ENCODE results near the gene TUBA8. TPM values are rescaled to one million over a fixed set of nuclear protein-coding genes. Genes with fewer than 3 reads are reported as not detected.
A peak's percentile ranks its signal among the peaks of the same experiment; 100 is the strongest.
"Not testable (repeated sequence)": the region's sequence is repeated elsewhere in the genome, so short reads cannot be mapped to it uniquely, and the experiment has no call there.

The TUBA8 gene
- total and polyA plus RNA-seq, 7 experiments from 2014 or later = 0.33 to 3.5 (median 3.1) TPM

GRCh38 chr22:18146389-18146753 lies 35.8 kb downstream of the TUBA8 start:
- peaks cover 0 to 15% (median 6%) of the 10 kb centered on the region in 5 donors for H3K36me3 Mint-ChIP-seq
- peaks cover 22 to 41% (median 28%) of the 10 kb centered on the region in 7 donors for H3K4me1 Mint-ChIP-seq
- H3K9me3 ChIP-seq (ENCODE audit: control insufficient read depth in 2 of 3, low read length in 3 of 3) = no peaks in the 10 kb centered on the region
- peak overlapping the region in 1 of 10 donors; percentile 49 for H3K4me3 Mint-ChIP-seq
- H3K27ac ChIP-seq (ENCODE audit: low read depth, low read length) = no peak overlapping the region
- intact Hi-C loops (cut with micrococcal nuclease) = no loop called here
- ChIA-PET CTCF (no interaction called here), POLR2A (no interaction called here)
- ATAC-seq = no peak
- H3K9me3 Mint-ChIP-seq = peaks cover 0 to under 1% (median 0%) of the 10 kb centered on the region in 11 donors
- peaks cover 9 to 21% of the 10 kb centered on the region in 2 donors for H3K4me1 ChIP-seq (ENCODE audit: control insufficient read depth in 2 of 2, insufficient read depth in 2 of 2, low read length in 2 of 2)
- no peaks in the 10 kb centered on the region for H3K27me3 Mint-ChIP-seq
- H3K27me3 ChIP-seq (ENCODE audit: control insufficient read depth in 2 of 2, insufficient read depth in 2 of 2, low read length in 2 of 2) = no peaks in the 10 kb centered on the region
- no peak for DNase-seq
- H3K36me3 ChIP-seq (ENCODE audit: control insufficient read depth in 2 of 3, insufficient read depth in 3 of 3, low read length in 3 of 3) = no peaks in the 10 kb centered on the region
- no peak overlapping the region for H3K27ac Mint-ChIP-seq
- no peak overlapping the region for H3K4me3 ChIP-seq (ENCODE audit: low read length)

- intact Hi-C loops (cut with micrococcal nuclease) = no loop called here
- H3K27ac ChIP-seq (ENCODE audit: low read depth, low read length) = no peak overlapping the region
- H3K9me3 ChIP-seq (ENCODE audit: control insufficient read depth in 2 of 3, low read length in 3 of 3) = no peaks in the 10 kb centered on the region
- no peaks in the 10 kb centered on the region for H3K27me3 Mint-ChIP-seq
- H3K36me3 ChIP-seq (ENCODE audit: control insufficient read depth in 2 of 3, insufficient read depth in 3 of 3, low read length in 3 of 3) = no peaks in the 10 kb centered on the region
- peaks cover 30 to 53% (median 41%) of the 10 kb centered on the region in 7 donors for H3K4me1 Mint-ChIP-seq
- ATAC-seq (no peak), DNase-seq (no peak)
- no peak overlapping the region for H3K4me3 ChIP-seq (ENCODE audit: low read length)
- POLR2A ChIA-PET = no interaction called here
- H3K4me1 ChIP-seq (ENCODE audit: control insufficient read depth in 2 of 2, insufficient read depth in 2 of 2, low read length in 2 of 2) = peaks cover 9 to 31% of the 10 kb centered on the region in 2 donors
- peak overlapping the region in 6 of 9 donors; percentile 1 to 92 (median 54) for H3K27ac Mint-ChIP-seq
- CTCF ChIA-PET = no interaction called here
- no peaks in the 10 kb centered on the region for H3K9me3 Mint-ChIP-seq
- H3K36me3 Mint-ChIP-seq = peaks cover 0 to 12% (median under 1%) of the 10 kb centered on the region in 5 donors
- H3K27me3 ChIP-seq (ENCODE audit: control insufficient read depth in 2 of 2, insufficient read depth in 2 of 2, low read length in 2 of 2) = no peaks in the 10 kb centered on the region
- peak overlapping the region in 2 of 10 donors; percentile 29 to 89 for H3K4me3 Mint-ChIP-seq
These were observed 37.2 kb downstream of the TUBA8 start for GRCh38 chr22:18147791-18148190.

GRCh38 chr22:18148293-18148965 lies 37.8 kb downstream of the TUBA8 start:
- intact Hi-C loops (cut with micrococcal nuclease) = no loop called here
- Histone ChIP-seq H3K4me3 (ENCODE audit: low read length) (no peak overlapping the region), H3K27ac (ENCODE audit: low read depth, low read length) (no peak overlapping the region), H3K27me3 (ENCODE audit: control insufficient read depth in 2 of 2, insufficient read depth in 2 of 2, low read length in 2 of 2) (no peaks in the 10 kb centered on the region), H3K4me1 (ENCODE audit: control insufficient read depth in 2 of 2, insufficient read depth in 2 of 2, low read length in 2 of 2) (peaks cover 9 to 32% of the 10 kb centered on the region in 2 donors), H3K9me3 (ENCODE audit: control insufficient read depth in 2 of 3, low read length in 3 of 3) (no peaks in the 10 kb centered on the region), H3K36me3 (ENCODE audit: control insufficient read depth in 2 of 3, insufficient read depth in 3 of 3, low read length in 3 of 3) (no peaks in the 10 kb centered on the region)
- POLR2A ChIA-PET = interaction anchor here (0.9 kb wide), 1 partner anchor 70 kb away, joined by 3 read pairs; no protein-coding TSS in a partner anchor
- CTCF ChIA-PET = no interaction called here
- Mint-ChIP-seq H3K4me3 (peak overlapping the region; percentile 7 to 94 (median 90)), H3K27ac (peak overlapping the region in 6 of 9 donors; percentile 26 to 92 (median 82)), H3K36me3 (peaks cover 0 to 12% (median 0%) of the 10 kb centered on the region in 5 donors), H3K9me3 (no peaks in the 10 kb centered on the region), H3K27me3 (no peaks in the 10 kb centered on the region), H3K4me1 (peaks cover 32 to 55% (median 44%) of the 10 kb centered on the region in 7 donors)
- ATAC-seq (no peak), DNase-seq (no peak)

- Histone ChIP-seq H3K36me3 (ENCODE audit: control insufficient read depth in 2 of 3, insufficient read depth in 3 of 3, low read length in 3 of 3) (peaks cover 0 to 6% (median 0%) of the 10 kb centered on the region in 3 experiments), H3K9me3 (ENCODE audit: control insufficient read depth in 2 of 3, low read length in 3 of 3) (no peaks in the 10 kb centered on the region), H3K4me1 (ENCODE audit: control insufficient read depth in 2 of 2, insufficient read depth in 2 of 2, low read length in 2 of 2) (peaks cover 9 to 32% of the 10 kb centered on the region in 2 donors), H3K27ac (ENCODE audit: low read depth, low read length) (no peak overlapping the region), H3K4me3 (ENCODE audit: low read length) (no peak overlapping the region), H3K27me3 (ENCODE audit: control insufficient read depth in 2 of 2, insufficient read depth in 2 of 2, low read length in 2 of 2) (no peaks in the 10 kb centered on the region)
- peaks cover 31 to 70% (median 51%) of the 10 kb centered on the region in 7 donors for H3K4me1 Mint-ChIP-seq
- peak overlapping the region; percentile 63 to 90 (median 72) for H3K4me3 Mint-ChIP-seq
- intact Hi-C loops (cut with micrococcal nuclease) = loop anchor here in 1 of 2 donors (5.0 kb wide), 1 partner anchor 320 kb away; no protein-coding TSS in a partner anchor
- H3K27ac Mint-ChIP-seq = peak overlapping the region; percentile 16 to 92 (median 78)
- peaks cover 0 to 27% (median 0%) of the 10 kb centered on the region in 5 donors for H3K36me3 Mint-ChIP-seq
- DNase-seq = peak in 2 of 9 donors; percentile 14 to 38
- no peak for ATAC-seq
- CTCF ChIA-PET = no interaction called here
- no peaks in the 10 kb centered on the region for H3K9me3 Mint-ChIP-seq
- H3K27me3 Mint-ChIP-seq = no peaks in the 10 kb centered on the region
- POLR2A ChIA-PET = interaction anchor here (0.7 to 2.4 kb wide), 2 partner anchors 10 to 75 kb away, joined by 3 to 8 read pairs; partner anchors contain the start of gene PEX26
These were observed 41.9 kb downstream of the TUBA8 start for GRCh38 chr22:18152519-18152918.

GRCh38 chr22:18154821-18155390 lies 44.3 kb downstream of the TUBA8 start:
- Histone ChIP-seq H3K4me3 (ENCODE audit: low read length) (no peak overlapping the region), H3K27me3 (ENCODE audit: control insufficient read depth in 2 of 2, insufficient read depth in 2 of 2, low read length in 2 of 2) (no peaks in the 10 kb centered on the region), H3K27ac (ENCODE audit: low read depth, low read length) (no peak overlapping the region), H3K36me3 (ENCODE audit: control insufficient read depth in 2 of 3, insufficient read depth in 3 of 3, low read length in 3 of 3) (peaks cover 0 to 18% (median 0%) of the 10 kb centered on the region in 3 experiments), H3K4me1 (ENCODE audit: control insufficient read depth in 2 of 2, insufficient read depth in 2 of 2, low read length in 2 of 2) (peaks cover 5 to 23% of the 10 kb centered on the region in 2 donors), H3K9me3 (ENCODE audit: control insufficient read depth in 2 of 3, low read length in 3 of 3) (no peaks in the 10 kb centered on the region)
- peak overlapping the region in 6 of 9 donors; percentile 32 to 79 (median 68) for H3K27ac Mint-ChIP-seq
- H3K36me3 Mint-ChIP-seq = peaks cover 0 to 30% (median 0%) of the 10 kb centered on the region in 5 donors
- H3K4me3 Mint-ChIP-seq = peak overlapping the region in 1 of 10 donors; percentile 39
- ChIA-PET POLR2A (no interaction called here), CTCF (no interaction called here)
- intact Hi-C loops (cut with micrococcal nuclease) = loop anchor here in 1 of 2 donors (5.0 kb wide), 1 partner anchor 323 kb away; no protein-coding TSS in a partner anchor
- ATAC-seq (no peak), DNase-seq (no peak)
- peaks cover 17 to 53% (median 31%) of the 10 kb centered on the region in 7 donors for H3K4me1 Mint-ChIP-seq
- no peaks in the 10 kb centered on the region for H3K9me3 Mint-ChIP-seq
- no peaks in the 10 kb centered on the region for H3K27me3 Mint-ChIP-seq

- H3K4me3 Mint-ChIP-seq; ATAC-seq; DNase-seq; H3K27me3 ChIP-seq (ENCODE audit: control insufficient read depth in 2 of 2, insufficient read depth in 2 of 2, low read length in 2 of 2); H3K27ac ChIP-seq (ENCODE audit: low read depth, low read length); H3K9me3 ChIP-seq (ENCODE audit: control insufficient read depth in 2 of 3, low read length in 3 of 3); POLR2A ChIA-PET; H3K4me3 ChIP-seq (ENCODE audit: low read length); H3K27me3 Mint-ChIP-seq; H3K27ac Mint-ChIP-seq; CTCF ChIA-PET; H3K9me3 Mint-ChIP-seq; intact Hi-C loops (cut with micrococcal nuclease): not testable (repeated sequence)
- H3K36me3 ChIP-seq (ENCODE audit: control insufficient read depth in 2 of 3, insufficient read depth in 3 of 3, low read length in 3 of 3) = peaks cover 0 to 18% (median 0%) of the 10 kb centered on the region in 3 experiments
- Mint-ChIP-seq H3K36me3 (peaks cover 0 to 26% (median 0%) of the 10 kb centered on the region in 5 donors), H3K4me1 (peaks cover 15 to 50% (median 26%) of the 10 kb centered on the region in 7 donors)
- peaks cover under 1 to 20% of the 10 kb centered on the region in 2 donors for H3K4me1 ChIP-seq (ENCODE audit: control insufficient read depth in 2 of 2, insufficient read depth in 2 of 2, low read length in 2 of 2)
These were observed 44.9 kb downstream of the TUBA8 start for GRCh38 chr22:18155546-18155945.

Measured in naive thymus-derived CD4-positive, alpha-beta T cell (primary cell).